PC-9 (cell line): ENCODE measurements around the gene BMP10. TPM values are rescaled to one million over a fixed set of nuclear protein-coding genes. Genes with fewer than 3 reads are reported as not detected.
A peak's percentile ranks its signal among the peaks of the same experiment; 100 is the strongest.

Experiments used
- BruUV-seq: library from RNA; stranded (reverse); fragments of 400-500 nt; replicated peaks from 2 replicates; lab custom pipeline; 2021; lab: Mats Ljungman, UMichigan
- CTCF ChIA-PET: fragments of 300-600 bp; sonication (Branson Sonifier 250); formaldehyde crosslinking; loops from one replicate; lab custom pipeline; 2022; ENCODE audit warnings: antibody characterized with exemption; lab: Charles Lee
- POLR2A ChIA-PET: fragments of 300-600 bp; sonication (Branson Sonifier 250); formaldehyde crosslinking; loops from one replicate; lab custom pipeline; 2022; ENCODE audit warnings: antibody characterized with exemption; ENCODE audit not compliant: unreplicated experiment; lab: Charles Lee
- DNase-seq, 2 experiments: peaks; one replicate each; pipeline versions ENCODE4 v3.0.0 to v3.0.0-alpha.2; 2015 to 2022; ENCODE audit warnings: mixed read lengths in 1 of 2
- H2AFZ ChIP-seq: fragments of 200-600 bp; sonication (generic); 2 replicates; pipeline ENCODE4 v1.8.1; 2017; ENCODE audit warnings: antibody characterized with exemption
- H3F3A ChIP-seq: fragments of 200-600 bp; sonication (generic); 2 replicates; pipeline ENCODE4 v1.8.1; 2017; ENCODE audit warnings: antibody characterized with exemption, mild to moderate bottlenecking, low read depth; ENCODE audit not compliant: insufficient read depth
- H3K27ac ChIP-seq: fragments of 200-600 bp; sonication (generic); 2 replicates; pipeline ENCODE4 v1.6.1; 2016; ENCODE audit warnings: mixed run types
- H3K27me3 ChIP-seq: fragments of 200-600 bp; sonication (generic); 2 replicates; pipeline ENCODE4 v1.6.1; 2016; ENCODE audit warnings: low read depth, mixed run types; ENCODE audit not compliant: insufficient read depth
- H3K36me3 ChIP-seq: fragments of 200-600 bp; sonication (generic); 2 replicates; pipeline ENCODE4 v1.6.1; 2016; ENCODE audit warnings: low read depth, mixed run types
- H3K4me1 ChIP-seq: fragments of 200-600 bp; sonication (generic); replicated peaks from 2 replicates; pipeline ENCODE4 v1.6.1; 2016; ENCODE audit warnings: mixed run types; ENCODE audit not compliant: insufficient read depth
- H3K4me2 ChIP-seq: fragments of 200-600 bp; sonication (generic); 2 replicates; pipeline ENCODE4 v1.6.1; 2017; ENCODE audit warnings: mixed run types
- H3K4me3 ChIP-seq: fragments of 200-600 bp; sonication (generic); 2 replicates; pipeline ENCODE4 v1.6.1; 2016; ENCODE audit warnings: mixed run types
- H3K79me2 ChIP-seq: fragments of 200-600 bp; sonication (generic); 2 replicates; pipeline ENCODE4 v1.6.1; 2017; ENCODE audit warnings: low read depth, mixed run types
- H3K9me2 ChIP-seq: fragments of 200-600 bp; sonication (generic); 2 replicates; pipeline ENCODE4 v1.8.1; 2017; ENCODE audit warnings: mild to moderate bottlenecking; ENCODE audit not compliant: insufficient read depth
- H3K9me3 ChIP-seq: fragments of 200-600 bp; sonication (generic); 2 replicates; pipeline ENCODE4 v1.8.1; 2016; ENCODE audit warnings: low read depth; ENCODE audit not compliant: insufficient read depth
- H4K20me1 ChIP-seq: fragments of 200-600 bp; sonication (generic); 2 replicates; pipeline ENCODE4 v1.8.1; 2017; ENCODE audit not compliant: insufficient read depth
- CTCF ChIP-seq: fragments of 200-600 bp; sonication (generic); conservative IDR thresholded peaks from 2 replicates; pipeline ENCODE4 v1.6.1; 2017; ENCODE audit warnings: mixed run types, antibody characterized with exemption, mild to moderate bottlenecking, moderate library complexity
- EZH2 ChIP-seq: fragments of 200-600 bp; sonication (generic); IDR thresholded peaks from 2 replicates; pipeline ENCODE4 v1.8.0; 2017; ENCODE audit warnings: antibody characterized with exemption, low read depth
- intact Hi-C: fragments of 100-400 bp; cut with micrococcal nuclease; formaldehyde crosslinking; loops from one replicate; pipeline ENCODE4 v1.10.0; 2022; ENCODE audit not compliant: unreplicated experiment
- total RNA-seq: library from RNA; stranded (reverse); gene quantifications from 2 replicates; pipeline ENCODE4 v1.2.3, GENCODE V29; 2021

Gene BMP10
- total RNA-seq, 1 experiment from 2014 or later: not detected

GRCh38 chr2:68911709-68912108, 40.5 kb upstream of the BMP10 start:
- intact Hi-C loops: no loop called here
- ChIA-PET CTCF (no interaction called here), POLR2A (no interaction called here)
- TF ChIP-seq CTCF: no peak
- TF ChIP-seq EZH2: no peak
- H3F3A ChIP-seq: peaks cover 8% of the 10 kb centered on the region; the same call in 1 of the 2 replicates
- H3K4me1 ChIP-seq: peaks cover 22% of the 10 kb centered on the region
- H3K9me2 ChIP-seq: no peaks in the 10 kb centered on the region
- H2AFZ ChIP-seq: no peak overlapping the region
- no peak overlapping the region for H3K4me2 ChIP-seq
- H3K36me3 ChIP-seq: no peaks in the 10 kb centered on the region
- DNase-seq: no peak
- H3K9me3 ChIP-seq: no peaks in the 10 kb centered on the region
- no peak overlapping the region for H3K4me3 ChIP-seq
- H4K20me1 ChIP-seq: no peaks in the 10 kb centered on the region
- no peak overlapping the region for H3K27ac ChIP-seq
- BruUV-seq: no TSS peak
- no peaks in the 10 kb centered on the region for H3K27me3 ChIP-seq
- H3K79me2 ChIP-seq: no peaks in the 10 kb centered on the region

- H4K20me1 ChIP-seq: no peaks in the 10 kb centered on the region
- no peak overlapping the region for H3K27ac ChIP-seq
- peaks cover 8% of the 10 kb centered on the region; the same call in 1 of the 2 replicates for H3F3A ChIP-seq
- ChIA-PET POLR2A (no interaction called here), CTCF (no interaction called here)
- H3K9me3 ChIP-seq: no peaks in the 10 kb centered on the region
- no peaks in the 10 kb centered on the region for H3K27me3 ChIP-seq
- H3K4me3 ChIP-seq: no peak overlapping the region
- DNase-seq: no peak
- peaks cover 22% of the 10 kb centered on the region for H3K4me1 ChIP-seq
- no peaks in the 10 kb centered on the region for H3K79me2 ChIP-seq
- H3K4me2 ChIP-seq: no peak overlapping the region
- intact Hi-C loops: no loop called here
- H2AFZ ChIP-seq: no peak overlapping the region
- no peaks in the 10 kb centered on the region for H3K9me2 ChIP-seq
- no TSS peak for BruUV-seq
- no peak for TF ChIP-seq EZH2
- no peaks in the 10 kb centered on the region for H3K36me3 ChIP-seq
Measured at GRCh38 chr2:68911246-68911645, 40.0 kb upstream of the BMP10 start.

- Histone ChIP-seq H3K4me2 (no peak overlapping the region), H3K36me3 (no peaks in the 10 kb centered on the region), H4K20me1 (no peaks in the 10 kb centered on the region), H3K27me3 (no peaks in the 10 kb centered on the region), H3K79me2 (no peaks in the 10 kb centered on the region), H3F3A (peaks cover 8% of the 10 kb centered on the region; the same call in 1 of the 2 replicates), H3K4me1 (peaks cover 22% of the 10 kb centered on the region), H3K9me2 (no peaks in the 10 kb centered on the region), H3K27ac (no peak overlapping the region), H3K9me3 (no peaks in the 10 kb centered on the region), H2AFZ (no peak overlapping the region), H3K4me3 (no peak overlapping the region)
- TF ChIP-seq CTCF (peak; percentile 86), EZH2 (no peak)
- intact Hi-C loops: loop anchor here (1.0 to 5.0 kb wide), 2 partner anchors 201 to 443 kb away; partner anchors contain the start of genes APLF and FBXO48
- ChIA-PET POLR2A (no interaction called here), CTCF (interaction anchor here (0.7 to 0.9 kb wide), 2 partner anchors 15 to 73 kb away, joined by 3 read pairs; no protein-coding TSS in a partner anchor)
- peak in 1 of 2 experiments; percentile 53 for DNase-seq
- BruUV-seq: no TSS peak
Measured at GRCh38 chr2:68909793-68910674, 38.8 kb upstream of the BMP10 start.
